ENCODE measurements around the gene HOXD4.

- TF ChIP-seq CTCF (IDR thresholded peaks at IDR 0.05; ENCODE audit: low read depth, low read length): no peak
- TF ChIP-seq EZH2phosphoT487 (IDR thresholded peaks at IDR 0.05; ENCODE audit: low read depth): no peak
These were observed 49.5 kb upstream of the HOXD4 start for GRCh38 chr2:176101842-176102241.

All from OCI-LY3 (cell line).